Measurements from ENCODE around the gene FRMPD1.

FRMPD1 gene

DNA sequence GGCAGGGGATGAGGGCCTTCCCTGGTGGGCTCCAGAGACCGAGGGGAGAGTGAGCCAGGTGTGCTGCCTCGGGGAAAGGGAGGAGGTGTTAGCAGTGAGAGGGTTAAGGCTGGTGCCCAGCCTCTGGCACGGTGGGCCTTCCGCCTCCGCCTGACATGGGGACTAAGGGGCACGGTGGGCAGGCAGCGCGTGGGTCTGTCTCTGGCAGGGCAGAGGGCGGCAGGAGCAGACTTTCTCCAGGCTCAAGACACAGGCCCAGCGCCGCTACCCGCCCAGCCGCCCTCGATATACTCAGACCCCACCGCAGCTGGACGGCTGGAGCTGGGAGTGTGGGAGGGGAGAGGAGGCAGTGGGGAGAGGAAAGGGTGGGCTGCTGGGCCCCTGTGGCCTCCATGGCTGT lies 14.9 kb upstream of the FRMPD1 start:
- DNase-seq (ENCODE audit: low read depth), result no peak

DNA sequence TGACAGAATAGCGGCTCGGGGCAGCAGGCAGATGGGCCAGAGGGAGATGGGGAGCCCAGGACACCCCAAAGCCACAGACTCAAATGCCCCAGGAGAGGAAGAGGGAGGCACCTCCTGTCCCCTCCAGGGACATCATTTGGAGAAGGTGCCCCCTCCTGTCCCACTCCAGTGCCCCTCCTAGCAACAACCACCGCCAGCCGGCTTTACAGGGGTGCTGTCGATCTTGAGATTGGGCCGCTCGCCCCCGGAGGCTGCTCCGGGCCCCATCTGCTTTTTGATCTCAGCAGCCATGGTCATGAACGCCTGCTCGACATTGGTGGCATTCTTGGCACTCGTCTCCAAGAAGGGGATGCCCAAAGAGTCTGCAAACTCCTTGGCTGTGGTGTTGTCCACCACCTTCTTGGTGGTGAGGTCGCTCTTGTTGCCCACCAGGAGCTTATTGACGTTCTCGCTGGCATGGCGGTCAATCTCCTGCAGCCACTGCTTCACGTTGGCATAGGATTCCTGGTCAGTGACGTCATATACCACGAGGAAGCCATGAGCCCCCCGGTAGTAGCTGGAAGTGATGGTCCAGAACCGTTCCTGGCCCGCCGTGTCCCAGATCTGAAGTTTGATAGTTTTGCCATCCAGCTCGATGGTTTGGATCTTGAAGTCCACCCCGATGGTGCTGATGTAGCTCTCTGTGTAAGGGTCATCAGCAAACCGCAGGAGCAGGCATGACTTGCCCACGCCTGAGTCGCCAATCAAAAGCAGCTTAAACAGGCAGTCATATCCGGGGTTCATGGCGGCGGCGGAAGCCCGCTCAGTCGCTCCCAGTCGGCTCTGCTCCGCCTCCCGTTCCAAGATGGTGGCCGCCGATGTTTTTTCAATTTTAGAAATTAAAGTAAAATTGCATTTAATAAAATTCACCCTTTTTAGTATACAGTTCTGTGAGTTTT lies 14.0 kb upstream of the FRMPD1 start:
- no peak for DNase-seq (ENCODE audit: low read depth)

DNA sequence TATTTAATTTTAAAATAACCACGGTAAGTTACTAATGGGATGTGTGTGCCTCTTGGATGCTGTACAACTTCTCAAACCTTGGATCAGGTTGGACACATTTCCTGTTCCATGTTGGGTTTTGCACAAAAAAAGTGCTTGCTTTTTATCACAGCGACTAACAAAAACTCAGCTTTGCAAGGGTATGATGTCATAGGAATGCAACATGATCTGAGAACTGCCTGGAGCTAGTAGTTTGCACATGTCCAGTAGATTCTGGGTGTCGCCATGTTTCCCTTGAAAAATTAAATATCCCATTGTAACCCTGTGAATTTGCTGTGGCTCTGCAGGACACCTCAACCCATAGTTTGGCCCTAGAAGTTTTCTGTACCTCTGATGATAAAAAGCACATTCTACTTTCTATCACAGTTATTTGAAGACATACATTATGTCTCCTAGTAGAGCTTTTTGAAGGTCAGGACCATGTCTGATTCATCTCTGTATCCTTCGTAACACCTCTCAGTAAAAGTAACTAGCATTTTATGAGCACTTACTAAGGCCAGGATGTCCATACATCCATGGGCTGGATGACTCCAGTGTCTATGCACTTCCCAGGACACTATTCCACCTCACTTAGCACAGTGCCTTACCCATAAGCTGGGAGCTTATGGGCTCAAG lies 11.5 kb upstream of the FRMPD1 start:
- no peak for DNase-seq (ENCODE audit: low read depth)

DNA sequence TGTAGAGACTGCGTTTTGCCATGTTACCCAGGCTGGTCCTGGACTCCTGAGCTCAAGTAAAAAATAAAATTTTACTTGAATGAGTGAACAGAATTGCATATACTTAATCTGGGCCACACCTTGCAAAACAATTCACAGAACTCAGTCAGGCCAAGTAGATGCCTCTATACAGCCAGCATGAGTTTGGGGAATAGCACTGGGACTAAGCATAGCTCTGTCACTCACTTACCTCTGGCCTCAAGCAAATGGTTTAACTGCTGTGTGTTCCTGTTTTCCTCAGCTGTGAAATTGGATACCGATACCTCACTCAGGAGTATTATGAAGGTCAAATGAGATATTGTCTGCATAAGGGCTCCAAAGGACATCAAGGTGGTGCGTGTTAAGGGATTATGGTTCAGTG lies 10.9 kb upstream of the FRMPD1 start:
- DNase-seq (ENCODE audit: low read depth), result no peak

DNA sequence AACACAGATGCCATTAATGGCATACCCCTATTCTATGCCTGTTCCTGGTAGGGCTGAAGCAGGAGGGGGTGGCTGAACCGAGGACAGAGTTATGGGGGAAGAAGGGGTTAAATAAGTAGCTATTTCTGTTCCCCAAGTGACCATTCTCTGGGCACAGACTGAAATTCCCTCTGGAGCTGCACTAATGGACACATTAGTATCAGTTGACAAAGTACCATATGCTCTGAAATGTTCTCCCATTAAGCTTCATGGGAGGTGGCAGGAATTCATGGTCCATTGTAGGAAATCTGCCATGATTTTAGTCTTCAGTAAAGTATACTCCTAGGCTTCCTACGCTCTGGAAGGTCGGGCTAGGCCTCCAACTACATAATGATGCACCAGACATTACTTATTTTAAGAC lies 10.5 kb upstream of the FRMPD1 start:
- DNase-seq (ENCODE audit: low read depth), result no peak

DNA sequence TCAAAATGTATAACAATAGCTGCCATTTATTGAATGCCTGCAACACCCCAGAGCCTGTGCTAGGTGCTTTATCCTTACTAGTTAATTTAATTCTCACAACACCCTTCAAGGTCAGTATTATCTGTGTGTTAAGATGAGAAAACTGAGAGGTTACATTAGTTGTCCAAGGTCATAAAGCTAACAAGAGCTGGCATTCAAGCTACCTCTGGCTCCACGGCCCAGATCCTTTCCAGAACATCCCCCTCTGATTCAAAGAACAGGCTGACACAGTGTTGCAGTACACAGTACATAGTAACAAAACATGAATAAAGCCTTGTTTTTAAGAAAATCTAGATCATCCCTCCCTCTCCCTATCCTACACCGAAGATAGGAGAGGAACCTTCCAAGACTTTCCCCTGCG lies 9.4 kb upstream of the FRMPD1 start:
- no peak for DNase-seq (ENCODE audit: low read depth)

DNA sequence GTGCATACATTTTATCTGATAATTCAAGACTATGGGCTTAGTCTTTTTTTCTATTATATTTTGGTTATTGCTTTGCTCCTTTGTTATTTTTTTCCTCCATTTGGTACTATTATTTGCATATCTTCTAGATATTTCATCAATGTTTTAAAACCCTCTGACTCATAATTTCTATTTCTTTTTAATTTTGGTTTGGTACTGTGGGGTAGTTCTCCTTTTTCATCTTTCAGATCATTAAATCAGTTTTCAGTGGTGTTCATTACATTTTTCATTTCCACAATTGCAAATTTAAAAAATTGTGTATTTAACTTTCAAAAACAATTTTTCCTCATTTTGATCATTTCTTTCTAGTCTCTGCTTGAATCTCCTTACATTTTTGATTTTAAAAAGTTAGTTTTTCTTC lies 7.5 kb upstream of the FRMPD1 start:
- DNase-seq (ENCODE audit: low read depth), result no peak

DNA sequence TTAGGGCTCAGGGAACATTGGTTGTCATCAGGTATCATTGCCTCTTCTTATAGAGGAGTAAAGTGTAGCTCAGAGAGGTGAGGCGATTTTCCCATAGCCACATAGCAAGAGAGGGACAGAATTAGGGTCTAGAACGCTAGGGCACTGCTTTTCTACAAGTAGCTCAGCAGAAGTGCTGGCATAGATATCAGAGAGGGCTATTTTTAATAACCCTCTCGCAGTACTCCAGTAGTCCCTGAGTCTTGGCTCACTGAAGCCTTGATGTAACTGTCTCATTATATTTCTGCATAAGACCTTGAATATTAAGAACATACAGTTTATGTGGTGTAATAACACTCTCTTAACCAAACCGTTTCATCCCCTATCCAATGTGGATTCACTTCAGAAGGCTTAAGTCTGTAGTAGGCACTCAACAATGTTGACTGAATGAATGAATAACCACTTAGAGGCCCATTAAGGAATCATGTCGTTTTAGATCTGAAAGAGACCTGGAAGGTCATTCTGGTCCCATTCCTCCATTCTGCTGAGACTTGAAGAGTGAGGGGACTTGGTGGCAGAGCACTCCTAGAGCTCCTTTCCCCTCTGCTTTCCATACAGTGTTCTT lies 4.7 kb upstream of the FRMPD1 start:
- no peak for DNase-seq (ENCODE audit: low read depth)

DNA sequence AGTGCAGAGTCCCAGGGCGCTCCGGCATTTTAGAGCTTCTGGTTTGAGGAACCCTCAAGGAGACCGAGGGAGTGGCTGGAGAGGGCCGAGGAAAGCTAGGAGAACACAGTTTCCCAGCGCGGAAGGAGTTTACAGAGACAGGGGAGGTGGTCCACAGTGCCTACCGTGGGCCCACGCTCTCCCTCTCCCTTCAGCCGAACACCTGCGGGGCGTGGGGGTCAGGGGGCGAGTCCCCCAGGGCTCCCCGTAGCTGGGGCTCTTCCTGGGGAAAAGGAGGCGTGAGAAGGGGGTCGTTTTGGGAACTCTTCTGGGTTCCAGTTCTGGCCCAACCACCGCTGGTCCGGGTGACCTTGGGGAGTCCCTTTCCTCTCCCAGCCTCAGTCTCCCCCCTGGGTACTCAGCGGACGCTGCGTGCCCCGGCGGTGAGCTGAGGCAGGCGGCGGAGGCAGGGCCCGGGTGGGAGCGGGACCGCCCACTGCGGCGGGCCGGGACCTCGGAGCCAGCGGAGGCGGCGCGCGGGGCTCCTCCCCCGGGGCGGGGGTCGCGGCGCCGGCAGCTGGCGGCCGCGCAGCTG lies 368 bp upstream of the FRMPD1 start:
- no peak for DNase-seq (ENCODE audit: low read depth)

DNA sequence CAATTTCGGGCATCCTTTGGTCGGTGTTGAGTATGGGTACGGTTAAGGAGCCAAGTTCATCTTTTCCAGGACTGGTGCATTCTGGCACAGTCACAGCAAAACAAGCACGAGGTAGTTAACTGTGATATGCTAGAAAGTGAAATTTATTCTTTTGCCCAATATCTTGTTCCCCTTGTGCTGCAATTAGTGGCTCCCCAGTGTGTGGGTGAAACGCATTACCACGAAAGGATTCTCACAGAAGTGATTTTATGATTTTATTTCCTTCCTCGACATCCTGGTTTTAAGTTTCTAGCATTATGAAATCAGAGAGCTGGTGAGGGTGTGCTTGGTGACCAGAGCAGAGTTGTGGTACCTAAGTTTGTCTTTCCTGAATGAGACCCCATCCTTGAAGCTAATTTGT lies 1.5 kb downstream of the FRMPD1 start:
- DNase-seq (ENCODE audit: low read depth), result no peak

DNA sequence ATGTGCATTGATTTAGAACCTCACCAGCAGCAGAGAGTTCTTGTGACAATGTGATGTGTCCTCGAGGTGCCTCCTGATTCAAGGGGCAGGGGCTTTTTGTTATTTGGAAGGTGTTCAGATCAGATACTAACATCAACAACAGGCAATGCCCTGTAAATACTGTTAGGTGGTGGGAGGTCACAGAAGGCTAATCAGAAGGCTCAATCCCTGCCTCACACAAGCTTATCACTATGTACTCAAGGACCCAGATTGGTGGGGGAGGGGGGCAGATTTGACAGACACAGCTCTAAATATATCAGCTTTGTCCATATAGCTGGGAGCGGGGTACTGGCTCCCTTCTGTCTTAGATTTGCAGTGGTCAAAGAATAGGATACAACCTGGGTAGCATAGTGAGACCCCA lies 2.6 kb downstream of the FRMPD1 start:
- no peak for DNase-seq (ENCODE audit: low read depth)

DNA sequence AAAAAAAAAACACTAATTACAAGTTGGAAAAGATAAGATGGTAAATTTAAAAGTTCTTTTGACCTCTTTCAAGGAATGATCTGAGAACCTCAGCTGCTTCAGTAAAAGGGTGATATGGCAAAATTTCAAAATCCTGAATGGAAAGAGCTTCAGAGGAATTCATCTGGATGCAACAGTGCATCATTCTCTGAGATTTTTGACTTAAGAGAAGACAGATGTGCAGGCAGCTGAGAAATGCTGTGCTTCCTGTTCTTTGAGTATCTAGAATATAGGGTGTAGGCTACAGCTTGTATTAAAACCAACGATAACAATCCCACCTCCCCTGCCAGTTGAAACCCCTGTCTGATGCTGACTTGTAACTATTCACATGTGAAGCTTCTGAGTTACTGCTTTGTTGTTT lies 6.2 kb downstream of the FRMPD1 start:
- DNase-seq (ENCODE audit: low read depth), result no peak

DNA sequence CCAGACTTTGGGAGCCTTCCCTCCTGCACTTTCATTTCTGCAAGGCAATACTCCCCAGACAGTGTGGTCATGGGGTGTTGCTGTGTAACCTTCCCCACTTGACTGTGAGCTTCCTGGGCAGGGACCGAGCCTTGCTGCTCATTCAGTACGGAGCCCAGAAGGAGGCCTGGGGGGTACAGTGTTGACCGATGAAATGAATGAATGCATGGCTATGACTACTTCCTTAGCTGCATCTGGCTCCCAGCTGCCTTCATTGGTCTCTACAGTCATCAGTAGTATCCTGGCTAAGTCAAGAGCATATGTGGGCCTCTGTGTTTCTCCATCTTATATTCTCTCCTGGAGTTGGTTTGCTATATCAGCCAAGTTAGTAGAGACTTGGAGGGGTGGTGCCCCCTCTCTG lies 9.9 kb downstream of the FRMPD1 start:
- DNase-seq (ENCODE audit: low read depth), result no peak

DNA sequence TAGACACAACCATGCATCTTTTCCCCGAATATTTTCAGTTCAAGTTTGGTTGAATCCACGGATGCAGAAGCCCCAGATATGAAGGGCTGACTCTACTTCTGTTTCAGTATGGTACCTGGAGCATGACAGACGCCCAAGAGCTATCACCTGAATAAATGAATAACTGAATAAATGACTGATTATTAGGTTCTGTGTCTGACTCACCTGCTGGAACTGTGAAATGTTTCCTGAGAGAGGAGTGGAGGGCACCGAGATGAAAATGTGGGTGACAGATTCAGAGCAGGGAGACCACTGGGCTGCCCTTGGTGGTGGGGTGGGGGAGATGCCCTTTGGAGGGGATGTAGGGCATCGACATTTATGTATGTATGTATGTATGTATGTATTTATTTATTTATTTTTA lies 13.2 kb downstream of the FRMPD1 start:
- no peak for DNase-seq (ENCODE audit: low read depth)

DNA sequence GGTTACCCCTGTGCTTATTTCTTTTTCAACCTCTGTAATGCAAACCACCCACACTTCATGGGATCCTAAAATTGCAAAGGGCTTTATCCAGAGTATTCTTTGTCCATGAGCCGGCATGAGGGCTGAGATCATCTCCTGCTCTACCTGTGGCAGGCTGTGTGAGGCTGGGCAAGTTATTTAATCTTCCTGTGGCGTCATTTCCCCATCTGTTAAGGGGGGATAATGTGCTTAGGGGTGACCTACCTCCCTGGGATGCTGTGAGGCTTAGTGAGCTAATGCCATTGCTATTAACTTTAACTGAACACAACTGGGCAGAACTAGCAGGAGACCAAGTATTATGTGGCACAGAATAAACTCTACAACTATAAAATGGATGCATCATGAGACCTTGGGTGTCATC lies 17.0 kb downstream of the FRMPD1 start:
- DNase-seq (ENCODE audit: low read depth), result no peak

DNA sequence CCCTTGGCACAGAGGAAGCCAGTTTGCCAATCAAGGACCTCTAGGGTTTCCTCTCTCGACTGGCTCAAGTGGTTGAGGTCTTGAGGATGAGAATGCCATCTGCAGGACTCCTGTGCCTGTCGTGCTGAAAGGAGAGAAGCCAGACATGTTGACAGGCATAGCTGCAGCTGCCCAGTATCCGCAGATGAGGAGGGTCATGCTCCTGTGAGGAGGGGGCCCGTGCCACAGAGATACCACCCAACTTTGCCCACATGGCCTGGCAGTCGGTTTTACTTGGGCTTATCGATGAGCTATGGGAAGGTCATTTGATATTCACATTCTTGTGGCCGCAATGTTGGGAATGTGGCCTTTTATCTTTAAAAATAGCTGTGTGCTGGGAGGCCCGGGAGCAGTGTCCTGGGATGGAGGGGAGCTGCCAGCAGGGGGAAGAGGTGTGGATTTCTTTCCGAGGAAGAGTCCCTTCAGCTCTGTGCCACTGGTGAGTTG lies 17.4 kb downstream of the FRMPD1 start:
- DNase-seq (ENCODE audit: low read depth), result no peak

DNA sequence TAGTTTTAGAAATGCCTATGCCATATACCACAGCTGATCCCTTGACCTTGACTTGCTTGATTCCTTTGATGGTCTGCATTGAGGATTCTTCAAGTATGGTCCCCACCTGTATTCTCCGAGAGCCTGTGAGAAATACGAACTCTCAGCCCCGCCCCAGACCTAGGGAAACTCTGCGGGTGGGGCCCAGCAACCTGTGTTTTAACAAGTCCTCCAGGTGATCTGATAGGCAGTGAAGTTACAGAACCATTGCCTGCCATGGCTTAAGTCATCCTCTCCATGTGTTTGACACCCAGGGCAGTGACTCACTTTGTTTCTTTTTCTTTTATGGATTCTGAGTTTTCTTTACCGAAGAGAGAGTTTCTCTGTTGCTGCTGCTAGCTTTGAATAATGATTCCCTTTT lies 18.5 kb downstream of the FRMPD1 start:
- no peak for DNase-seq (ENCODE audit: low read depth)

DNA sequence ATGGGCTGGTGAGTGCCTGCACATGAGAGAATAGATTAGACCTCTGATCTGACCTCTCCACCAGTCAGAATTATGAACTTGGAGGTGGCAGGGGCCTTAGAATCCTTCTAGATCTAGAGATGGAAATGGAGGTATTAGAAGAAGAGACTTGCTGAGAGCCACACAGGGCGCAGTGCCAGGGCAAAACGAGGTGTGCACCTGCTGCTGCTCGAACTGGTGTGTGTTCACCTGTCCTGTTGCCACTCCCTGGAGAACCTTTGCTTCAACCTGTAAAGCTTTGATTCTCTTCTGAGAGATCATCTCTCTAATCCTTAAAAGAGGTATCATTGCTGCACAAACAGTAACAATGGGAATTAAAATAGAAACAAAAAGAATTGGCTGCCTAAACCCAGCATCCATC lies 24.9 kb downstream of the FRMPD1 start:
- DNase-seq (ENCODE audit: low read depth), result no peak

DNA sequence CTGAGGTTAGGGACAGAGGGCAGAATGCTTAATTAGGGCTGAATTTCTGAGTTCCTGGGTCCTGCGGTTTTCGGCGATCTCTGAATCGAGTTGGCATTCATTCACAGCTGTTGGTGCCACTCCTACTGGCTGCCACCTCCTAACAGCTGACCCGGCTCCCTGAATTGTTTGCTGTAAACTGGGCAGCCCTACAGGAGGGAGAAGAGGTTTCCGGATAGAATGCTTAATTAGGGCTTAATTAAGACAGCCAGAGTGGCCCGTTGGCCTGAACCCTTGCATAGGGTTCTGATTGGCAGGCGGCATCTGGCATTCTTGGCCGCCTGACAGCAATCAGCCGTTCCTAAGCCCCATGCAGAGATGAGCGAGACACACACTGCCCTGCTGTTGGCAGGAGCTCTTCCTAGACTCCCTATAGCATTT lies 25.7 kb downstream of the FRMPD1 start:
- no peak for DNase-seq (ENCODE audit: low read depth)

DNA sequence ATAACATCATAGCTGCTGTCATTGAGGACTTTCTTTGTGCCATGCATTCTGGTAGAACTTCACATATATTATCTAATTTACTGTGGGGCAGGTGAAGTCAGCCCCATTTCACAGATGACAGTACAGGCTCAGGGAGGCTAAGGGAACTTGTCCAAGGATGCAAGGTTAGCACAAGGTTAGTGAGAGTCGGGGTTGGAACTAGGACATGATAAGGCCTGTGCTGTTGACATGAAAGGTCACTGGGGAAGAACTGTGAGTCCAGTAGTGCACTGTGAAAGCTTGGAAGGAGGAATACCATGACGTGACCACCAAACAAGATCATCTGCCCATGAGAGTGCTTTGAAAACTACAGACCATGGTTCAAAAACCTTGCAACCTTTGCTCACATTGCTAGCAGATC lies 26.7 kb downstream of the FRMPD1 start:
- no peak for DNase-seq (ENCODE audit: low read depth)

DNA sequence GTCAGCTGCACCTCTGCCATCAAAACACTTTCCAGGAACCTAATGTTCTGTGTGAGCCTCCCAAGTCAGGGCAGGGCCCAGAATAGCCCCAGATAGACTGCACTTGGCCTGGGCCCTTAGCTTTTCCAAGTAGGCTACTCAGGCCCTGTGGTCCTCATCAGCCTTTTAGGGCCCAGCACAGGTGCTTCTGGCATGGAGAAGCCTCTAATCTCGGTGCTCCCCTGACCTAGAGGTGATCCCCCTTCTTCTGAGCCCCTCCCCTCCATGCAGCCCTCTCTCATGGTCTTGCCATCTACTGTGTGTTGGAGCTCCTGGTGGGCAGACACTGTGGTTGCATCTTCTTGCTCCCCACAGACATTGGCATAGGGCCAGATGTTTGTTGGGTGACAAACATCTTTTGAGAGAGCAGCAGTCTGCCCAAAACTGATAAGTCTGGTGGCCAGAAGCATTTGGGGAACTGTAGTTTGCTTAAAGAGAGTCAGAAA lies 28.1 kb downstream of the FRMPD1 start:
- no peak for DNase-seq (ENCODE audit: low read depth)

DNA sequence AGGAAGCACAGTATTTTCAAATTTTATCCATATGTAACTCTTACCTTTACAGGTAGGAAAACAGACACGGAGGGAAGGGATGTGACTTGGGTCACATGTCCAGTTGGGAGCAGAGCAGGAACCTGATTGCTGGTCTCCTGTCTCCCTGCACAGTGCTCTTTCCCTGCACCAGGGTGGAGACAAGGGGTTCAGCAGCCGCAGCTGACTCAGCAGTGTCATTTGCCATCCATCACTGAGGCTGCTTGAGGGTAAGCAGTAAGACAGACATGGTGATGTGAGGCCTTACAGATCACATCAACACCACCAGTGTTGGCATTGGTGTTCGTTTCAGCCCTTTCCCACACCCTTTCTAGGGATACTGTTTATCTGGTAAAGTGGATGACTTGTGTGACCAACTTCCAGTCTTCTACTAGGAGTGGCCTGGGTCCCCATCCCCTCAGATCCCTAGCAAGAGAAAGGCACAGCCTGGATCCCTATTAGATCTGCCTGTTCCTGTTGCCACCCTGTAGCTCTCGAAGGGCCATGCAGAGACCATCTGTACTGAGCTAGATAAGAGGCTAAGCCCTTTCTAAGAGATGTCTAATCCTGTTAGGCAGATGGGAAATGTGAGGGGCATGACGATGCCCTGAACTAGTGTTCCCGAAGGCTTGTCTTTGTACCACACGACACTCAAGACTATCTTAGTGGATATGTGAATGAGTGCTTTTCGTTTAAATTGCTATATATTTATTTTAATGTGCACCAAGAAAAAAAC lies 29.1 kb downstream of the FRMPD1 start:
- no peak for DNase-seq (ENCODE audit: low read depth)

Data from activated T-helper 1 cell treated with Interleukin-2 at 50 U/mL for 16 hours (primary cell).